ENCODE measurements around the gene UVSSA. TPM values are rescaled to one million over a fixed set of nuclear protein-coding genes. Genes with fewer than 3 reads are reported as not detected.

UVSSA gene
- total and polyA plus RNA-seq, 7 donors = 1.8 to 18.7 (median 8.7) TPM

DNA sequence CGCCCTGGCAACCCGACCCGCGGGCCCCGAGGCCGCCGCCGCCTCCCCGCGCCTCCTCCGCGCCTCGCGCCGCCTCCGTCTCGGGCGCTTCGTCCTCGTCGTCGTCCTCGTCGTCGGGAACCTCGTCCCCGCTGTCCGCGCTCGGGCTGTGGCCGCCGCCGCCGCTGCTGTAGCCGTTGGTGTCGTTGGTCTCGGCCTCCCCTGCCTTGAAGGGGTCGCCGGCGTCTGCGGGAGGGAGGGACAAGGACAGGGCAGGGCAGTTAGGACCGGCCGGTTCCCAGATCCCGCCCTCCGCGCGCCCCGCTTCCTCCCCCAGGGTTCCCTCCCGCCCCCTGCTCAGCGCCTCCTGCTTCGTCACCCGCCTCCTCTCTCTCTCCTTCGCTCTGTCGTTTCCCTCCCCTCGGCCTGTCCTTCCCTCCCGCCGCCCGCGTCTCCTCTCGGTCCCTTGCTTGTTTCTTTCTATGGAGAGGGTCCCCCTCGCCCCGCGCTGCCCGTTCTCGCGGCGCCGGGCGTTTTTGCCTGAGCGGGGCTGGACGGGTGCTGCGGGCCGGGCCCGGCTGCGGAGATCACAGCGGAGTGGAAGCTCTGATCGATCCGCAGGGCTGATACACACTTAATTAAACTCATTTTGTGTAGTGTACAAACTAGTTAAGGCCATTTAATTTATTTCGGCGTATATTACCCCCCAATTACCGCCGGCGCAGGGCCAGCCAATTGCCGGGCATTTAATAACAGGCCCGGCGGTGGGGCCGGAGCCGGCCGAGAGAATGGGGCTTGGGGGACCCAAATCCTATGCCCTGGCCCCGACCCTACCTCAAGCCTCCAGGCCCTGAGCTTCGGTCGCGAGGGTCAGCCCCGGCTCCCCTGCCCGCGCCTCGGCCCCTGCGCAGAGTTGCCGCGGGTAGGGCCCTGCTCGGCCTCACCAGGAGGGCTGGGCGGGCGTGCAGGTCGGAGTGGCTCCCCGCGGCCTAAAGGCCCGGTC, 56.9 kb downstream of the UVSSA start:
- intact Hi-C loops (cut with DNase I) = no loop called here
- Histone ChIP-seq H3K4me1 (peaks cover 0 to 57% (median 40%) of the 10 kb centered on the region in 4 donors), H3K27ac (no peak overlapping the region), H3K27me3 (peaks cover 80 to 91% (median 86%) of the 10 kb centered on the region in 3 donors), H3K4me3 (peak overlapping the region in 2 of 4 donors; percentile 5 to 31), H3K36me3 (no peaks in the 10 kb centered on the region), H3K9me3 (no peaks in the 10 kb centered on the region)
- peak; percentile 55 for DNase-seq
- no peak for TF ChIP-seq POLR2AphosphoS5 (IDR thresholded peaks at IDR 0.05)
- TF ChIP-seq, protein P1, sequence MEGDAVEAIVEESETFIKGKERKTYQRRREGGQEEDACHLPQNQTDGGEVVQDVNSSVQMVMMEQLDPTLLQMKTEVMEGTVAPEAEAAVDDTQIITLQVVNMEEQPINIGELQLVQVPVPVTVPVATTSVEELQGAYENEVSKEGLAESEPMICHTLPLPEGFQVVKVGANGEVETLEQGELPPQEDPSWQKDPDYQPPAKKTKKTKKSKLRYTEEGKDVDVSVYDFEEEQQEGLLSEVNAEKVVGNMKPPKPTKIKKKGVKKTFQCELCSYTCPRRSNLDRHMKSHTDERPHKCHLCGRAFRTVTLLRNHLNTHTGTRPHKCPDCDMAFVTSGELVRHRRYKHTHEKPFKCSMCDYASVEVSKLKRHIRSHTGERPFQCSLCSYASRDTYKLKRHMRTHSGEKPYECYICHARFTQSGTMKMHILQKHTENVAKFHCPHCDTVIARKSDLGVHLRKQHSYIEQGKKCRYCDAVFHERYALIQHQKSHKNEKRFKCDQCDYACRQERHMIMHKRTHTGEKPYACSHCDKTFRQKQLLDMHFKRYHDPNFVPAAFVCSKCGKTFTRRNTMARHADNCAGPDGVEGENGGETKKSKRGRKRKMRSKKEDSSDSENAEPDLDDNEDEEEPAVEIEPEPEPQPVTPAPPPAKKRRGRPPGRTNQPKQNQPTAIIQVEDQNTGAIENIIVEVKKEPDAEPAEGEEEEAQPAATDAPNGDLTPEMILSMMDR (IDR thresholded peaks at IDR 0.05) = no peak
- TF ChIP-seq POLR2A (IDR thresholded peaks at IDR 0.05) = no peak
- no peak for TF ChIP-seq EP300 (IDR thresholded peaks at IDR 0.05)
- WGBS, 2 donors = 9 to 12% methylated on average over 107 of the region's 107 CpGs

DNA sequence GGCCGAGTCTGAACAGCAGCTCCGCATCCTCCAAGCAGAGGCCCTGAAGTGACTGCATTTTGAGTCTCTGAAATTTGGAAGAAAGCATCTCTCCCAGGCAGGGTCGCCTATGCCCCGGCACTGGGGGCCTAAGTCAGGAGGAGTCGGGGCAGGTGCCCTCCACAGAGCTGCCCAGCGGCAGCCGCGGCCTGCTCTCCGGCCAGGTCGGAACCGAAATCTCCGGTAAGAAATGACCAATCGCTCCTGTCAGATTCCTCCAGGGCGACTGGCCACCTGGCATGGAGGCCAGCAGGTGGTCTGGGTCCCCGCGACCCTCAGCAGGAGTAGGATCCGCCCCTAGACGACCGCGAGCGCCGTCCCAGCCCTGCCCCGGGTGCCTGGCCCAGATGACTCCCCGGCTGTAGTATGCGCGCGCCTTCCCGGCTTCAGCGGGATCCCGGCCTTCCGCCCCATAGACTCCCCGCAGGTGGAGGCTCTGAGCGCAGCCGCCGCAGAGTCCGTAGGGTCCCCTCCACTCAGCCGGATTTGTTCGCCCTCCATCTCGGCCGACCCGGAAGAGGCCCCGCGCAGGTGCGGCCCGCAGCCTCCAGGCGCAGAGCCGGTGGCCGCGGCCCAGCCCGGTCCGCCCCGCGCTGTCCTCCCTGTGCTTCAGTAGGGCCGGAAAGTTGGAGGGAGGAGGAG, 57.7 kb downstream of the UVSSA start:
- H3K27me3 ChIP-seq = peaks cover 85 to 100% (median 94%) of the 10 kb centered on the region in 3 donors
- no peak overlapping the region for H3K27ac ChIP-seq
- intact Hi-C loops (cut with DNase I) = no loop called here
- H3K4me3 ChIP-seq = no peak overlapping the region
- TF ChIP-seq POLR2A (IDR thresholded peaks at IDR 0.05) = no peak
- no peak for TF ChIP-seq EP300 (IDR thresholded peaks at IDR 0.05)
- TF ChIP-seq, protein P1 (IDR thresholded peaks at IDR 0.05) = no peak
- TF ChIP-seq POLR2AphosphoS5 (IDR thresholded peaks at IDR 0.05) = no peak
- no peaks in the 10 kb centered on the region for H3K9me3 ChIP-seq
- no peaks in the 10 kb centered on the region for H3K36me3 ChIP-seq
- DNase-seq = peak; percentile 30
- H3K4me1 ChIP-seq = peaks cover 0 to 57% (median 40%) of the 10 kb centered on the region in 4 donors
- WGBS, 2 donors = 11 to 15% methylated on average over 54 of the region's 54 CpGs

DNA sequence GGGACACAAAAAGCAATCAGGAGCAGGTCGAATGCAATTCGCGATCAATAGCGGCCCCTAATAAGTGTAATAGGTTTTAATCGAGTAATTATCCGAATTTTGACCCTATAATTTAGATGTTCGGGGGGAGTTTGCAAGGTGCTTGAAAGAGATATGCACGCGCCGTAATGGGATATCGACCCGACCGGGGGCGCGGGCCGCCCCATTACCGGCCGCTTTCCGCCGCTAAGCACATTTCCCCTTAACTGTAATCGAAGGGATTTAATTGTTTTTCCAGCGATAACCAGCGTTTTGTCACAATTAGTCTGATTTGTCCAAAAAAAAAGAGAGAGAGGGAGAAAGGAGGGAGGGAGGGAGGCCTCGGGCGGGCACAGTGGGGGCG, 58.2 kb downstream of the UVSSA start:
- no peak overlapping the region for H3K27ac ChIP-seq
- DNase-seq = no peak
- peaks cover 0 to 57% (median 40%) of the 10 kb centered on the region in 4 donors for H3K4me1 ChIP-seq
- intact Hi-C loops (cut with DNase I) = no loop called here
- H3K9me3 ChIP-seq = no peaks in the 10 kb centered on the region
- H3K4me3 ChIP-seq = no peak overlapping the region
- TF ChIP-seq EP300 (IDR thresholded peaks at IDR 0.05) (no peak), POLR2A (IDR thresholded peaks at IDR 0.05) (no peak), POLR2AphosphoS5 (IDR thresholded peaks at IDR 0.05) (no peak)
- WGBS, 2 donors = 14 to 28% methylated on average over 26 of the region's 26 CpGs
- H3K36me3 ChIP-seq = no peaks in the 10 kb centered on the region
- H3K27me3 ChIP-seq = peaks cover 84 to 99% (median 93%) of the 10 kb centered on the region in 3 donors

DNA sequence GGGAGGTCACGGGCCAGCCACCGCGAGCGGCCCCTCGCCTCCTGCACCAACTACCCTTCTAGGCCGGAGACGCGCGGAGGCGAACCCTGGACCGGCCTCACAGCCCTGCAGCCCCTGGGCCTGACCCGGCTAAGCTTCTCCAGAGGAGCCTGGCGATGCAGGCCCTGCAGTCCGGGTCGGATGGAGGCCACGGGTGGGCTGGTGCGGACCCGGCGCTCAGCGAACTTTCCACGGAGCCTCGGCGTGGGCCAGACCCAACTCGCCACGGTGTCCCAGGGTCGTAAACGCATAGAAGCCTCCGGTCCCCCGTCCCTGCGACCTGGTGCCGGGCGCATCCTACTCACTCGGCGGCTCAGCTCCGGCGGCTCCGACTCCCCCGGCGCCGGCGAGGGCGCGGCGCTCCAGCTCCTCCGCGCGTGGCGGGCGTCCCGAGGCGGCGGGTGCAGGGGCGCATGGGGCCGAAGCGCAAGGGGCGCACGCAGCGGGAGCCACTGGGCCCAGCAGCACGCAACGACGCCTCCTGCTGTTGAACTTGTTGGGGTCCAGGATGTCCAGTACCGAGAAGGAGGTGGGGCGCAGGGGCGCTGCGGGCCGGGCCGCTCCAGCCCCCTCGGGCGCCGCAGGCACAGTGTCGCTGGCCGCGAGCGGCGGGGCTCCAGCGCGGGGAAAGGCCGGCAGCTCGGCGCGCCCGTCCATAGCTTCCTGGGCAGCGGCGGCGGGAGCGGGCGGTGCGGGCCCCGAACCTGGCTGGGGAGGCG, 58.8 kb downstream of the UVSSA start:
- H3K36me3 ChIP-seq = no peaks in the 10 kb centered on the region
- no peaks in the 10 kb centered on the region for H3K9me3 ChIP-seq
- 16 to 23% methylated on average over 90 of the region's 90 CpGs for WGBS, 2 donors
- intact Hi-C loops (cut with DNase I) = no loop called here
- TF ChIP-seq, protein P1 (IDR thresholded peaks at IDR 0.05) = no peak
- TF ChIP-seq EP300 (IDR thresholded peaks at IDR 0.05) (no peak), POLR2AphosphoS5 (IDR thresholded peaks at IDR 0.05) (no peak), POLR2A (IDR thresholded peaks at IDR 0.05) (no peak)
- DNase-seq = peak; percentile 27
- no peak overlapping the region for H3K4me3 ChIP-seq
- no peak overlapping the region for H3K27ac ChIP-seq
- H3K27me3 ChIP-seq = peaks cover 80 to 98% (median 88%) of the 10 kb centered on the region in 3 donors
- H3K4me1 ChIP-seq = peaks cover 0 to 57% (median 40%) of the 10 kb centered on the region in 4 donors

All from sigmoid colon (tissue), 7 donors.